Adrenal gland (tissue), 5 donors: ENCODE results near the gene CMTM8.

Experiments used
- CTCF ChIP-seq, 6 experiments: fragments of 450-650 bp in 4 of 6; fragments of 200-600 bp in 2 of 6; sonication (generic) in 1 of 6; IDR thresholded peaks; 1 replicate in 5 of 6; 2 replicates in 1 of 6; pipeline versions ENCODE4 v1.5.1 to v1.8.0; 2016 to 2021; ENCODE audit warnings: antibody characterized with exemption in 6 of 6, mild to moderate bottlenecking in 2 of 6, moderate library complexity in 1 of 6
- POLR2A ChIP-seq, 2 donors: fragments of 450-650 bp; IDR thresholded peaks; one replicate each; pipeline ENCODE4 v1.6.1; 2017; ENCODE audit warnings: antibody characterized with exemption in 2 of 2, mild to moderate bottlenecking in 2 of 2, moderate library complexity in 1 of 2
- donor health status: DM: no; HTN: no; CAD: no.

GRCh38 chr3:32325201-32325600 lies 86.7 kb downstream of the CMTM8 start:
- TF ChIP-seq POLR2A (IDR thresholded peaks at IDR 0.05) (no peak), CTCF (IDR thresholded peaks at IDR 0.05) (no peak)
